Endodermal cell (in vitro differentiated cells): ENCODE results near the gene MRPL49. TPM values are rescaled to one million over a fixed set of nuclear protein-coding genes. Genes with fewer than 3 reads are reported as not detected.
A peak's percentile ranks its signal among the peaks of the same experiment; 100 is the strongest.

ENCODE experiments used
- DNase-seq: peaks from one replicate; pipeline ENCODE4 v3.0.0-alpha.2; 2017
- H3K27ac ChIP-seq: 2 replicates; pipeline ENCODE4 v1.5.1; 2013; ENCODE audit warnings: mild to moderate bottlenecking, low read depth, low read length, moderate library complexity
- H3K27me3 ChIP-seq: 2 replicates; pipeline ENCODE4 v1.6.1; 2013; ENCODE audit warnings: mild to moderate bottlenecking, low read length, moderate library complexity; ENCODE audit not compliant: insufficient read depth, control insufficient read depth, poor library complexity, severe bottlenecking
- H3K36me3 ChIP-seq: 2 replicates; pipeline ENCODE4 v1.7.0; 2013; ENCODE audit warnings: mild to moderate bottlenecking, low read length, moderate library complexity; ENCODE audit not compliant: control insufficient read depth, insufficient read depth
- H3K4me1 ChIP-seq: one replicate; pipeline ENCODE4 v1.7.0; 2013; ENCODE audit warnings: low read length; ENCODE audit not compliant: control insufficient read depth, insufficient read depth
- H3K4me3 ChIP-seq: 2 replicates; pipeline ENCODE4 v1.5.1; 2013; ENCODE audit warnings: mild to moderate bottlenecking, low read length, moderate library complexity
- H3K9ac ChIP-seq: 2 replicates; pipeline ENCODE4 v1.6.1; 2013; ENCODE audit warnings: mild to moderate bottlenecking, low read length, moderate library complexity; ENCODE audit not compliant: poor library complexity, severe bottlenecking; ENCODE audit errors: extremely low read depth
- H3K9me3 ChIP-seq: 2 replicates; pipeline ENCODE4 v1.6.1; 2013; ENCODE audit warnings: mild to moderate bottlenecking, low read length, moderate library complexity; ENCODE audit not compliant: control insufficient read depth
- H3K27ac Mint-ChIP-seq: 2 replicates; pipeline ENCODE4 v1.8.0; 2020; ENCODE audit warnings: mixed read lengths
- H3K27me3 Mint-ChIP-seq: 2 replicates; pipeline ENCODE4 v1.8.0; 2021; ENCODE audit warnings: mild to moderate bottlenecking, mixed read lengths; ENCODE audit not compliant: insufficient read depth
- H3K36me3 Mint-ChIP-seq: 2 replicates; pipeline ENCODE4 v1.8.0; 2020; ENCODE audit warnings: low read depth, mixed read lengths
- H3K4me1 Mint-ChIP-seq: 2 replicates; pipeline ENCODE4 v1.8.0; 2020; ENCODE audit warnings: mixed read lengths
- H3K4me3 Mint-ChIP-seq: 2 replicates; pipeline ENCODE4 v1.8.0; 2020; ENCODE audit warnings: mild to moderate bottlenecking, moderate library complexity, mixed read lengths
- H3K9me3 Mint-ChIP-seq: 2 replicates; pipeline ENCODE4 v1.8.0; 2020; ENCODE audit warnings: mild to moderate bottlenecking, mixed read lengths
- CTCF ChIP-seq: fragments of 200-600 bp; sonication (generic); conservative IDR thresholded peaks from 2 replicates; pipeline ENCODE4 v1.5.0; 2021; ENCODE audit warnings: antibody characterized with exemption, mild to moderate bottlenecking
- WGBS, 2 experiments: methylation state at CpG; one replicate each; pipeline versions ENCODE4 v1.1.5 to v1.1.7; 2013; ENCODE audit warnings: missing lambda C conversion rate in 2 of 2, mixed read lengths in 1 of 2; ENCODE audit not compliant: insufficient coverage in 1 of 2, insufficient read length in 1 of 2; 5-methylcytosine and 5-hydroxymethylcytosine counted together
- total RNA-seq, 2 donors: library from RNA; stranded (reverse); fragmentation: NEBNext Ultra II Directional in 1 of 2; extraction: Animal tissue kit (Norgen Biotek cat#: 25700) in 1 of 2; gene quantifications; 2 replicates in 1 of 2; 3 replicates in 1 of 2; pipeline ENCODE4 v1.2.1, GENCODE V29; 2021

The MRPL49 gene
- total RNA-seq, 2 donors from 2014 or later = 53.9 to 56.6 TPM

- no peaks in the 10 kb centered on the region for H3K9me3 ChIP-seq
- H3K27ac ChIP-seq = peak within 1 kb of the TSS; percentile 99
- DNase-seq = peak; percentile 94
- TF ChIP-seq CTCF = no peak
- H3K4me3 ChIP-seq = peak within 1 kb of the TSS; percentile 94
- H3K4me1 Mint-ChIP-seq = peaks cover 19% of the 10 kb centered on the region
- peak within 1 kb of the TSS; percentile 99 for H3K27ac Mint-ChIP-seq
- H3K9me3 Mint-ChIP-seq = no peaks in the 10 kb centered on the region
- peak within 1 kb of the TSS; percentile 87 for H3K4me3 Mint-ChIP-seq
- peaks cover 32% of the 10 kb centered on the region for H3K36me3 ChIP-seq
- H3K36me3 Mint-ChIP-seq = peaks cover 27% of the 10 kb centered on the region
- peak within 1 kb of the TSS; percentile 98 for H3K9ac ChIP-seq
- peaks cover 3% of the 10 kb centered on the region for H3K27me3 Mint-ChIP-seq
- WGBS, 2 experiments = 0 to 1% methylated on average over 20 to 60 of the region's 60 CpGs
- no peaks in the 10 kb centered on the region for H3K4me1 ChIP-seq
- no peaks in the 10 kb centered on the region for H3K27me3 ChIP-seq
Observed at GRCh38 chr11:65134240-65134951, 12.3 kb downstream of the MRPL49 start, which contains the start of gene SYVN1. Gene SYVN1, minus strand, starts transcription at chr11:65134519. Its CDS starts 918 bp downstream, at chr11:65133601.

DNA sequence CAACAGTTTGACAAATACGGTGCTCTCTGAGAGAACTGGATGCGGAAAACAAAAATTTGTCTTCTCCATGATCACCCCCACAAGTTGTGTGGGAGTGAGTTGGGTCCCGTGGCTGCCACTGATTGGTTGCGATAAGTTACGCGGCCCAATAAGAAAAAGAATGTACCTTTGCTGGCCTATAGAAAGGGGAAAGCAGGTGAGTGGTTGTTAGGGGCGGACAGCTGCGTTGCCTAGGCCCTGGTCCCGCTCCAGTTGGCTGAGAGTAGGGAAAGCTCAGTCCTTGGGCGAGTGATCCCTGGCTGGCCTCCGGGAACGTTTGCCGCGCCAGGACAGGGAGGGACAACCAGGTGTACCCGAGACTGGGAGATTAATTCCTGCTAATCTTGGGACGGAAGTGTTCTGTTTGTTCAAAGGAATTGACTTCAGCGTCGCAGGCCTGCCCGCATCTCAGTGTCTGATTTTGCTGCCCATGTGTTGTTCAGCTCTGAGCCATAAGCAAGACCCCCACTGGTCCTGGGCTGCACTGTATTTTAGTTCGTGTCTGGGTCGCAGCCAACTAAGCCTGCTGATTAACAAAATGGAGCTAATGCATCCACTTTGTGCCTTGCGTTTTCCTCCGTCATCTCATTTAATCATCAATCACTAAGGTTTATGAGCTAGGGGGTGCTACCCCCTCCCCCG, 13.0 kb downstream of the MRPL49 start:
- peak overlapping the region; percentile 98 for H3K9ac ChIP-seq
- WGBS, 2 experiments = 8 to 10% methylated on average over 16 to 24 of the region's 24 CpGs
- H3K27me3 Mint-ChIP-seq = peaks cover 3% of the 10 kb centered on the region
- H3K9me3 ChIP-seq = no peaks in the 10 kb centered on the region
- peak overlapping the region; percentile 87 for H3K4me3 Mint-ChIP-seq
- peaks cover 25% of the 10 kb centered on the region for H3K36me3 ChIP-seq
- no peaks in the 10 kb centered on the region for H3K4me1 ChIP-seq
- H3K4me3 ChIP-seq = peak overlapping the region; percentile 94
- peak overlapping the region; percentile 99 for H3K27ac Mint-ChIP-seq
- H3K4me1 Mint-ChIP-seq = peaks cover 19% of the 10 kb centered on the region
- peak overlapping the region; percentile 99 for H3K27ac ChIP-seq
- no peaks in the 10 kb centered on the region for H3K27me3 ChIP-seq
- H3K9me3 Mint-ChIP-seq = no peaks in the 10 kb centered on the region
- peaks cover 23% of the 10 kb centered on the region for H3K36me3 Mint-ChIP-seq
- DNase-seq = peak; percentile 98
- no peak for TF ChIP-seq CTCF

- DNase-seq = no peak
- Histone ChIP-seq H3K9me3 (no peaks in the 10 kb centered on the region), H3K36me3 (peaks cover 24% of the 10 kb centered on the region), H3K27me3 (no peaks in the 10 kb centered on the region), H3K9ac (peak overlapping the region; percentile 98), H3K4me1 (no peaks in the 10 kb centered on the region), H3K27ac (peak overlapping the region; percentile 99), H3K4me3 (peak overlapping the region; percentile 94)
- Mint-ChIP-seq H3K27me3 (peaks cover 6% of the 10 kb centered on the region), H3K27ac (peak overlapping the region; percentile 99), H3K4me1 (peaks cover 19% of the 10 kb centered on the region), H3K36me3 (peaks cover 19% of the 10 kb centered on the region), H3K4me3 (peak overlapping the region; percentile 87), H3K9me3 (no peaks in the 10 kb centered on the region)
- 71 to 92% methylated on average over 8 to 11 of the region's 11 CpGs for WGBS, 2 experiments
- no peak for TF ChIP-seq CTCF
Observed at GRCh38 chr11:65135633-65136145, 13.6 kb downstream of the MRPL49 start.
